BLaER1 (cell line): ENCODE measurements around the gene PACSIN2.
"Not testable (repeated sequence)": the region's sequence is repeated elsewhere in the genome, so short reads cannot be mapped to it uniquely, and the experiment has no call there.

ENCODE experiments used
- H3K27ac ChIP-seq: shearing (Covaris generic); formaldehyde crosslinking; 2 replicates; pipeline ENCODE4 v1.8.1; 2022
- H3K27me3 ChIP-seq: shearing (Covaris generic); formaldehyde crosslinking; 2 replicates; pipeline ENCODE4 v1.8.1; 2022
- H3K36me3 ChIP-seq: shearing (Covaris generic); formaldehyde crosslinking; 2 replicates; pipeline ENCODE4 v1.8.1; 2022
- H3K4me1 ChIP-seq: shearing (Covaris generic); formaldehyde crosslinking; 2 replicates; pipeline ENCODE4 v1.8.1; 2022
- H3K4me2 ChIP-seq: shearing (Covaris generic); formaldehyde crosslinking; 2 replicates; pipeline ENCODE4 v1.8.1; 2022
- H3K4me3 ChIP-seq: shearing (Covaris generic); formaldehyde crosslinking; 2 replicates; pipeline ENCODE4 v1.8.1; 2022
- H3K9ac ChIP-seq: shearing (Covaris generic); formaldehyde crosslinking; 2 replicates; pipeline ENCODE4 v1.8.1; 2022
- H3K9me3 ChIP-seq: shearing (Covaris generic); formaldehyde crosslinking; 2 replicates; pipeline ENCODE4 v1.8.1; 2022
- H4K20me1 ChIP-seq: shearing (Covaris generic); formaldehyde crosslinking; 2 replicates; pipeline ENCODE4 v1.8.1; 2022
- Cebpa-rat ChIP-seq: shearing (Covaris generic); IDR thresholded peaks from 2 replicates; pipeline ENCODE4 v1.8.1; 2022

Gene PACSIN2

GRCh38 chr22:42924436-42924835 lies 90.5 kb downstream of the PACSIN2 start:
- 0 out of 2 replicates have a peak overlapping the region, but pooled peaks have one; percentile 60 for H3K4me2 ChIP-seq
- H3K9ac ChIP-seq = no peak overlapping the region
- H3K4me3 ChIP-seq = no peak overlapping the region
- H3K9me3 ChIP-seq = no peaks in the 10 kb centered on the region
- peaks cover 83% of the 10 kb centered on the region for H3K4me1 ChIP-seq
- H4K20me1 ChIP-seq = peaks cover 99% of the 10 kb centered on the region
- H3K27ac ChIP-seq = no peak overlapping the region
- H3K36me3 ChIP-seq = peaks cover 16% of the 10 kb centered on the region
- no peaks in the 10 kb centered on the region for H3K27me3 ChIP-seq
- TF ChIP-seq Cebpa-rat = no peak

- no peak overlapping the region for H3K27ac ChIP-seq
- H3K4me1 ChIP-seq = peaks cover 86% of the 10 kb centered on the region
- peaks cover 99% of the 10 kb centered on the region for H4K20me1 ChIP-seq
- H3K27me3 ChIP-seq = no peaks in the 10 kb centered on the region
- H3K9me3 ChIP-seq = no peaks in the 10 kb centered on the region
- no peak overlapping the region for H3K4me3 ChIP-seq
- TF ChIP-seq Cebpa-rat = no peak
- 0 out of 2 replicates have a peak overlapping the region, but pooled peaks have one; percentile 10 for H3K9ac ChIP-seq
- H3K36me3 ChIP-seq = peaks cover 7% of the 10 kb centered on the region
- H3K4me2 ChIP-seq = peak overlapping the region; percentile 37
Measured at GRCh38 chr22:42922374-42923191, 92.4 kb downstream of the PACSIN2 start.

DNA sequence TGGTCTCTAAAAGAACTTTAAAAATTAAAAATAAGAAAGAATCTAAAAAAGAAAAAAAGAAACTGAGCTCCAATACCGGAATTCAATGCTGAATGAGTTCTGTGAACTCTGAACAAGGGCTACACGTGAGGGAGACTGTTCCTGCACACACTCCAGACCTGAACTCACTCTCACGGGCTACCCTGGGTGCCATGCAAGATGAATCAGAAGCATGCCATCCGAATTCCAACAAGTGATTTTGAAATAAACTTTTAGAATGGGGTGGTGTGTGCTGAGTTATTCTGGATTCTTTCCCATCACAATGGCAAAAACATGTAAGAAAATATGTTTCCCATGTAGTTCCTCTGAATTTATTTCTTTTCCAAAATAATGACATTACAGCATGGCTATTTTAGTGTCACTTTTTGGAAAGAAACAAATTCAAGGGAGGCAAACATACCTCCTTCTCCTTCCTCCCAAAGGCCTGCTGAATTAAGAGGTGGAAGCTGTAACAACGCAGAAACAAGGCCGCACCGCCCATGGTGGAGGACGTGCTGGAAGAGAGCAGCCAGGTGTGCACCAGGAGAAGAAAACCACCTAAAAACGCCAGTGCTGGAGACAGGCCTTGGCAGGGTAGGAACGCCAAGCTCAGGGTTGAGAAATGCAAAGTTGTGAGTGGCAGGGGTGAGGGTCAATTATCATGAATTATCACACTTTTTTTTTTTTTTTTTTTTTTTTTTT lies 94.7 kb downstream of the PACSIN2 start:
- peaks cover 98% of the 10 kb centered on the region for H4K20me1 ChIP-seq
- peaks cover 71% of the 10 kb centered on the region for H3K4me1 ChIP-seq
- H3K27ac ChIP-seq = no peak overlapping the region

GRCh38 chr22:42919199-42919598 lies 95.8 kb downstream of the PACSIN2 start:
- Histone ChIP-seq H3K27me3 (no peaks in the 10 kb centered on the region), H3K9ac (no peak overlapping the region), H4K20me1 (peaks cover 98% of the 10 kb centered on the region), H3K4me3 (no peak overlapping the region), H3K9me3 (no peaks in the 10 kb centered on the region), H3K27ac (no peak overlapping the region), H3K4me1 (peaks cover 70% of the 10 kb centered on the region), H3K4me2 (peak overlapping the region; percentile 48), H3K36me3 (0 out of 2 replicates have a peak, but pooled peaks cover 5% of the 10 kb centered on the region)
- no peak for TF ChIP-seq Cebpa-rat

More for the DNA sequence above, 94.7 kb downstream of the PACSIN2 start:
- no peaks in the 10 kb centered on the region for H3K9me3 ChIP-seq
- H3K4me2 ChIP-seq = no peak overlapping the region
- no peak overlapping the region for H3K4me3 ChIP-seq
- H3K27me3 ChIP-seq = no peaks in the 10 kb centered on the region
- H3K9ac ChIP-seq = no peak overlapping the region
- H3K36me3 ChIP-seq = 0 out of 2 replicates have a peak, but pooled peaks cover 5% of the 10 kb centered on the region
- TF ChIP-seq Cebpa-rat = no peak

DNA sequence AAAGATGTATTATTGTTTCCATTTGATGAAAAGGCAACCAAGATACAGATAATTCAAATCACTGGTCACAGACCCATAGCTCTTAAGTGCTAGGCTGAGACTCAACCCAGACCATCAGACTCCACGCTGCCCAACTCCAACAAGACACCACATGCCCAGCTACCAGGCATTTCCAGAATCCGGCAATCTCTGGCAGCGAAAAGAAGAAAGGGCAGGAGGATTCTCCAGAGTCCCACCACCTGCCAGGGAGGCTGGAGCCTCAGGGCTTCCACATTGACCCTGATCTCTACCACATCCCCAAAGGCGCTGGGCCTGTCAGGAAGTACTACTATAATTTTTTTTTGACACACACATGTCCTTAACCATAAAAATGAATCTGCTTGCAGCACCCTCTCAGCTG lies 96.4 kb downstream of the PACSIN2 start:
- H3K9ac ChIP-seq = no peak overlapping the region
- H3K4me2 ChIP-seq = peak overlapping the region; percentile 48
- no peaks in the 10 kb centered on the region for H3K9me3 ChIP-seq
- no peak overlapping the region for H3K27ac ChIP-seq
- peaks cover 69% of the 10 kb centered on the region for H3K4me1 ChIP-seq
- no peaks in the 10 kb centered on the region for H3K27me3 ChIP-seq
- peaks cover 98% of the 10 kb centered on the region for H4K20me1 ChIP-seq
- H3K4me3 ChIP-seq = no peak overlapping the region
- 0 out of 2 replicates have a peak, but pooled peaks cover 5% of the 10 kb centered on the region for H3K36me3 ChIP-seq
- TF ChIP-seq Cebpa-rat = no peak

GRCh38 chr22:42917358-42917757 lies 97.6 kb downstream of the PACSIN2 start:
- not testable (repeated sequence) for H3K9me3 ChIP-seq, H3K4me3 ChIP-seq, H3K27ac ChIP-seq, H3K4me2 ChIP-seq, H3K9ac ChIP-seq, H3K27me3 ChIP-seq, H3K36me3 ChIP-seq
- peaks cover 98% of the 10 kb centered on the region for H4K20me1 ChIP-seq
- H3K4me1 ChIP-seq = peaks cover 66% of the 10 kb centered on the region

- H3K4me3 ChIP-seq = no peak overlapping the region
- TF ChIP-seq Cebpa-rat = no peak
- H4K20me1 ChIP-seq = peaks cover 98% of the 10 kb centered on the region
- no peak overlapping the region for H3K9ac ChIP-seq
- H3K36me3 ChIP-seq = peaks cover 8% of the 10 kb centered on the region
- no peaks in the 10 kb centered on the region for H3K9me3 ChIP-seq
- H3K4me2 ChIP-seq = no peak overlapping the region
- H3K27me3 ChIP-seq = no peaks in the 10 kb centered on the region
- peaks cover 66% of the 10 kb centered on the region for H3K4me1 ChIP-seq
- H3K27ac ChIP-seq = no peak overlapping the region
Measured at GRCh38 chr22:42915980-42916765, 98.8 kb downstream of the PACSIN2 start.

DNA sequence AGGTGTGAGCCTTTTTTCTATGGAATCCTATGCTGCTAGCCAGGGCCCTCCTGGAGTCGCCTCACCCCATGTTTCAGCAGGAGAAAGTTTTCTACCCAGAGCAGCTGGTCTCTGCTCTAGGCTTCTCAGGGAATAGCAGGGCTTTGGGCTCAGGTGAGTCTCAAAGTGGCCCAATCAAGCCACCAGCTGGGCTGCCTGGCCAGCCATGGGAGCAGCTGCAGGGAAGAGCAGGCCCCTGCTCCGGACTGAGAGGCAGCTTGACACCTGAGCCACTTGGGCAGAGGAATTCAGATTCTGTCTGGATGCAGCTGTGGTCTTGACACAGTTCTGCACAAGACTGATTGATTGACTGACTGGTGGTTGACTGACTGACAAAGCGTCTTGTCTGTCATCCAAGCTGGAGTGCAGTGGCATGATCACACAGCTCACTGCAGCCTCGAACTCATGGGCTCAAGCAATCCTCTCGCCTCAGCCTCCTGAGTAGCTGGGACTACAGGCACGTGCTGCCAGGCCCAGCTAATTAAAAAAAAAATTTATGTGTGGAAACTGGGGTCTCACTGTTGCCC lies 100.4 kb downstream of the PACSIN2 start:
- no peak for TF ChIP-seq Cebpa-rat
- H3K4me1 ChIP-seq = peaks cover 70% of the 10 kb centered on the region
- no peak overlapping the region for H3K27ac ChIP-seq
- no peak overlapping the region for H3K4me2 ChIP-seq
- H3K4me3 ChIP-seq = no peak overlapping the region
- H3K27me3 ChIP-seq = no peaks in the 10 kb centered on the region
- H3K9ac ChIP-seq = no peak overlapping the region
- H3K36me3 ChIP-seq = peaks cover 23% of the 10 kb centered on the region
- H4K20me1 ChIP-seq = peaks cover 98% of the 10 kb centered on the region
- no peaks in the 10 kb centered on the region for H3K9me3 ChIP-seq

DNA sequence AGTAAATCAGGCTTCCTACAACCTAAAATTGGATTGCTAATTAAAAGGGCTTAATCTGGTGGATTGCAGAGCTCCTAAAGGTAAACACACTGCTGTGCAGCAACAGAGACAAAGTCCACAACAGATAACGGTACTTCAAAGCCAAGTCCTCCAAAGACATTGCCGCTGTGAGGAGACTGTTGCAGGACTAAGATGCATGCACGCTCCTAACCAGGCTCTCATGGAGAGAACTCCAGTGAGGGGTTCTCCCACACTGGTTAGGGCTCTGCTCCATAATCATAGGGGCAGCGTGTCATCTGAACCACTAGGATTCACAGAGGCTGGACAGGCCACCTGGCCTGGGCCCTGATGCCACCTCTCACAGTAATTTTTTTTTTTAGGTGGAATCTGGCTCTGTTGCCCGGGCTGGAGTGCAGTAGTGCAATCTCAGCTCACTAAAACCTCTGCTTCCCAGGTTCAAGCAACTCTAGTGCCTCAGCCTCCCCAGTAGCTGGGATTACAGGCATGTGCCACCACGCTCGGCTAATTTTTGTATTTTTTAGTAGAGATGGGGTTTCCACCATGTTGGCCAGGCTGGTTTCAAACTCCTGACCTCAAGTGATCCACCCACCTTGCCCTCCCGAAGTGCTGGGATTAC lies 101.0 kb downstream of the PACSIN2 start:
- Histone ChIP-seq H3K9me3 (no peaks in the 10 kb centered on the region), H3K4me1 (peaks cover 70% of the 10 kb centered on the region), H3K4me2 (no peak overlapping the region), H3K4me3 (no peak overlapping the region), H3K9ac (no peak overlapping the region), H3K27me3 (no peaks in the 10 kb centered on the region), H3K27ac (no peak overlapping the region), H3K36me3 (peaks cover 29% of the 10 kb centered on the region), H4K20me1 (peaks cover 99% of the 10 kb centered on the region)
- no peak for TF ChIP-seq Cebpa-rat
